ENCODE results near the gene SPOCK1.

DNA sequence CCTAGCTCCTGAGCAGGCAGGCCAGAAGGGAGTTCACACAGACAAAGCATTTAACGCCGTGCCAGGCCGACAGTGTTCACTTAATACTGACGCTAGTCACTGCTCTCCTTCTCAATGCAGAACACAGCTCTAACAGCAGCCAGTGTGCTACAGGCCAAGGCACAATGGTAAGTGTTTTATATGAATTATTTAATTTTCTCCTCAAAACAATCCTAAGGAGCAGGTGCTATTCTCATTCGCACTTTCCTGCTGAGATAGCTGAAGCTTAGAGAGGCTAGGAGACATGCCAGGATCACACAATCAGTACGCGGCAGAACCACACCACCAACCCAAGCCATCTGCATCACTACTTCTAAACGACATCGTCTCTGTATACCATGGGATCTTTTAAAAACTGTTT, 170.7 kb downstream of the SPOCK1 start:
- TF ChIP-seq SUZ12 (IDR thresholded peaks at IDR 0.05) = no peak
- TF ChIP-seq SP1 (IDR thresholded peaks at IDR 0.05) = no peak
- no peak for TF ChIP-seq TARDBP (IDR thresholded peaks at IDR 0.05)
- TF ChIP-seq BHLHE40 (IDR thresholded peaks at IDR 0.05; ENCODE audit: borderline replicate concordance) = no peak
- TF ChIP-seq FOXM1 (IDR thresholded peaks at IDR 0.05; ENCODE audit: borderline replicate concordance) = no peak

Measured in HEK293T (cell line).